HUES48 (cell line): ENCODE measurements around the gene GFER.

Experiments used
- H3K27ac ChIP-seq: one replicate; pipeline ENCODE4 v1.7.0; 2013; ENCODE audit warnings: low read depth, low read length, inconsistent platforms
- H3K27me3 ChIP-seq: 2 replicates; pipeline ENCODE4 v1.6.1; 2013; ENCODE audit warnings: mild to moderate bottlenecking, low read length; ENCODE audit not compliant: control insufficient read depth, insufficient read depth
- H3K36me3 ChIP-seq: 2 replicates; pipeline ENCODE4 v1.6.1; 2013; ENCODE audit warnings: low read length; ENCODE audit not compliant: control insufficient read depth, insufficient read depth
- H3K4me1 ChIP-seq: 2 replicates; pipeline ENCODE4 v1.6.1; 2013; ENCODE audit warnings: mild to moderate bottlenecking, low read length; ENCODE audit not compliant: control insufficient read depth, insufficient read depth
- H3K4me3 ChIP-seq: 2 replicates; pipeline ENCODE4 v1.5.1; 2013; ENCODE audit warnings: mild to moderate bottlenecking, low read depth, low read length
- H3K9ac ChIP-seq: 2 replicates; pipeline ENCODE4 v1.6.1; 2013; ENCODE audit warnings: mild to moderate bottlenecking, low read depth, low read length, moderate library complexity
- H3K9me3 ChIP-seq: 2 replicates; pipeline ENCODE4 v1.6.1; 2013; ENCODE audit warnings: low read length; ENCODE audit not compliant: control insufficient read depth, insufficient read depth

The GFER gene

GRCh38 chr16:1966460-1966859 lies 17.5 kb upstream of the GFER start, which contains the start of gene RNF151:
Gene RNF151, plus strand, starts transcription at chr16:1966856. Its CDS starts 26 bp downstream, at chr16:1966882.
- peaks cover 28% of the 10 kb centered on the region for H3K36me3 ChIP-seq
- no peaks in the 10 kb centered on the region for H3K27me3 ChIP-seq
- H3K4me3 ChIP-seq: peak within 1 kb of the TSS; percentile 84
- peaks cover 10% of the 10 kb centered on the region for H3K4me1 ChIP-seq
- H3K27ac ChIP-seq: no peak within 1 kb of the TSS
- H3K9me3 ChIP-seq: no peaks in the 10 kb centered on the region
- 0 out of 2 replicates have a peak within 1 kb of the TSS, but pooled peaks have one; percentile 95 for H3K9ac ChIP-seq

GRCh38 chr16:1968146-1968953 lies 15.6 kb upstream of the GFER start:
- Histone ChIP-seq H3K9ac (no peak overlapping the region), H3K4me3 (no peak overlapping the region)

GRCh38 chr16:1971796-1972489 lies 12.1 kb upstream of the GFER start, which contains the start of gene TBL3:
Gene TBL3, plus strand, starts transcription at chr16:1972053. Its CDS starts 112 bp downstream, at chr16:1972165.
- Histone ChIP-seq H3K9me3 (no peaks in the 10 kb centered on the region), H3K9ac (peak within 1 kb of the TSS; percentile 64), H3K36me3 (peaks cover 28% of the 10 kb centered on the region), H3K4me1 (peaks cover 4% of the 10 kb centered on the region; the same call in 1 of the 2 replicates), H3K4me3 (peak within 1 kb of the TSS; percentile 84), H3K27ac (peak within 1 kb of the TSS; percentile 86), H3K27me3 (no peaks in the 10 kb centered on the region)

More at GRCh38 chr16:1968146-1968953, 15.6 kb upstream of the GFER start:
- H3K27me3 ChIP-seq: no peaks in the 10 kb centered on the region
- H3K36me3 ChIP-seq: peaks cover 9% of the 10 kb centered on the region
- H3K27ac ChIP-seq: no peak overlapping the region
- H3K4me1 ChIP-seq: peaks cover 4% of the 10 kb centered on the region; the same call in 1 of the 2 replicates
- no peaks in the 10 kb centered on the region for H3K9me3 ChIP-seq

- peaks cover 4% of the 10 kb centered on the region; the same call in 1 of the 2 replicates for H3K4me1 ChIP-seq
- no peaks in the 10 kb centered on the region for H3K9me3 ChIP-seq
- H3K27me3 ChIP-seq: no peaks in the 10 kb centered on the region
- H3K36me3 ChIP-seq: peaks cover 32% of the 10 kb centered on the region
- H3K27ac ChIP-seq: no peak overlapping the region
- H3K9ac ChIP-seq: peak overlapping the region; percentile 64; the same call in 1 of the 2 replicates
- peak overlapping the region; percentile 84 for H3K4me3 ChIP-seq
Observed at GRCh38 chr16:1972490-1972877, 11.5 kb upstream of the GFER start.

- no peak overlapping the region for H3K9ac ChIP-seq
- no peak overlapping the region for H3K4me3 ChIP-seq
- no peak overlapping the region for H3K27ac ChIP-seq
- no peaks in the 10 kb centered on the region for H3K27me3 ChIP-seq
- H3K9me3 ChIP-seq: no peaks in the 10 kb centered on the region
- H3K36me3 ChIP-seq: peaks cover 41% of the 10 kb centered on the region
- H3K4me1 ChIP-seq: peaks cover 4% of the 10 kb centered on the region; the same call in 1 of the 2 replicates
Observed at GRCh38 chr16:1973461-1974156, 10.4 kb upstream of the GFER start.

GRCh38 chr16:1974157-1975070 lies 9.6 kb upstream of the GFER start:
- Histone ChIP-seq H3K4me1 (peaks cover 4% of the 10 kb centered on the region; the same call in 1 of the 2 replicates), H3K36me3 (peaks cover 41% of the 10 kb centered on the region), H3K4me3 (no peak overlapping the region), H3K9me3 (no peaks in the 10 kb centered on the region), H3K27me3 (peaks cover 2% of the 10 kb centered on the region; the same call in 1 of the 2 replicates), H3K27ac (no peak overlapping the region), H3K9ac (no peak overlapping the region)

- Histone ChIP-seq H3K36me3 (peaks cover 41% of the 10 kb centered on the region), H3K9ac (no peak overlapping the region), H3K27me3 (peaks cover 14% of the 10 kb centered on the region), H3K9me3 (no peaks in the 10 kb centered on the region), H3K27ac (no peak overlapping the region), H3K4me3 (no peak overlapping the region), H3K4me1 (peaks cover 9% of the 10 kb centered on the region; the same call in 1 of the 2 replicates)
Observed at GRCh38 chr16:1975432-1976215, 8.4 kb upstream of the GFER start.

- Histone ChIP-seq H3K27ac (no peak overlapping the region), H3K9ac (no peak overlapping the region), H3K27me3 (peaks cover 19% of the 10 kb centered on the region), H3K36me3 (peaks cover 41% of the 10 kb centered on the region), H3K4me1 (peaks cover 9% of the 10 kb centered on the region; the same call in 1 of the 2 replicates), H3K9me3 (no peaks in the 10 kb centered on the region), H3K4me3 (no peak overlapping the region)
Observed at GRCh38 chr16:1976216-1976520, 7.8 kb upstream of the GFER start.

- peaks cover 17% of the 10 kb centered on the region for H3K4me1 ChIP-seq
- H3K27me3 ChIP-seq: peaks cover 30% of the 10 kb centered on the region
- peaks cover 41% of the 10 kb centered on the region for H3K36me3 ChIP-seq
- no peak overlapping the region for H3K4me3 ChIP-seq
- H3K9ac ChIP-seq: no peak overlapping the region
- H3K9me3 ChIP-seq: no peaks in the 10 kb centered on the region
- H3K27ac ChIP-seq: no peak overlapping the region
Observed at GRCh38 chr16:1976951-1977874, 6.8 kb upstream of the GFER start.
